C4-2B (cell line): ENCODE data around the gene DRC3.

Experiments
- ZFX ChIP-seq: fragments of 450-650 bp; IDR thresholded peaks from 2 replicates; pipeline ENCODE4 v1.6.1; 2017
- TF ChIP-seq, protein P1 (sequence below): fragments of 450-650 bp; conservative IDR thresholded peaks from 2 replicates; pipeline ENCODE4 v1.5.1; 2017; ENCODE audit warnings: mild to moderate bottlenecking

DNA sequence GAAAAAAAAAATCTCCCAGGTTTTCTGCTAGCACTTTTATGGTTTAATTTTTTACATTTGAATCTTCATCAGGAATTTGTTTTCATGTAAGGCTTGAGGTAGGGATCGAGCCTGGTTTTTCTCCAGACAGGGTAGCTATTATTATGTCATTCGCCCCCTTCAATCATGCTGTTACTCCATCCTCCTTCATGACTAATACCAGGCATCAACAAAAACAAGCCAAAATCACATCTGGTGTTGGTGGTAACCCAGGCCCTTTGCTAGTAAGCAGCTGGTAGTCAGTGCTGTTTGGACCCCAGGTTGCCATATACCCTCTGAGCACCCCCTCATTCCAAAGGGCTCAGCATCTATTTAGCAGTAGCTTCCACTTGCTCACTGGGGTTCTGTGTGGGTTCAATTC lies 29.5 kb downstream of the DRC3 start:
- TF ChIP-seq, protein P1, sequence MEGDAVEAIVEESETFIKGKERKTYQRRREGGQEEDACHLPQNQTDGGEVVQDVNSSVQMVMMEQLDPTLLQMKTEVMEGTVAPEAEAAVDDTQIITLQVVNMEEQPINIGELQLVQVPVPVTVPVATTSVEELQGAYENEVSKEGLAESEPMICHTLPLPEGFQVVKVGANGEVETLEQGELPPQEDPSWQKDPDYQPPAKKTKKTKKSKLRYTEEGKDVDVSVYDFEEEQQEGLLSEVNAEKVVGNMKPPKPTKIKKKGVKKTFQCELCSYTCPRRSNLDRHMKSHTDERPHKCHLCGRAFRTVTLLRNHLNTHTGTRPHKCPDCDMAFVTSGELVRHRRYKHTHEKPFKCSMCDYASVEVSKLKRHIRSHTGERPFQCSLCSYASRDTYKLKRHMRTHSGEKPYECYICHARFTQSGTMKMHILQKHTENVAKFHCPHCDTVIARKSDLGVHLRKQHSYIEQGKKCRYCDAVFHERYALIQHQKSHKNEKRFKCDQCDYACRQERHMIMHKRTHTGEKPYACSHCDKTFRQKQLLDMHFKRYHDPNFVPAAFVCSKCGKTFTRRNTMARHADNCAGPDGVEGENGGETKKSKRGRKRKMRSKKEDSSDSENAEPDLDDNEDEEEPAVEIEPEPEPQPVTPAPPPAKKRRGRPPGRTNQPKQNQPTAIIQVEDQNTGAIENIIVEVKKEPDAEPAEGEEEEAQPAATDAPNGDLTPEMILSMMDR, result no peak
- no peak for TF ChIP-seq ZFX
